Neuron (in vitro differentiated cells): ENCODE results near the gene CTNNA2.

ENCODE experiments used
- H2AFZ ChIP-seq: one replicate; pipeline ENCODE4 v1.6.1; 2013; ENCODE audit warnings: low read depth, mild to moderate bottlenecking, inconsistent platforms, low read length, moderate library complexity
- H3K27me3 ChIP-seq: one replicate; pipeline ENCODE4 v1.6.1; 2013; ENCODE audit warnings: low read length; ENCODE audit not compliant: insufficient read depth
- H3K36me3 ChIP-seq: one replicate; pipeline ENCODE4 v1.6.1; 2013; ENCODE audit warnings: low read length; ENCODE audit not compliant: insufficient read depth
- H3K4me1 ChIP-seq: one replicate; pipeline ENCODE4 v1.6.1; 2013; ENCODE audit warnings: low read length; ENCODE audit not compliant: insufficient read depth
- H3K4me3 ChIP-seq: 2 replicates; pipeline ENCODE4 v1.5.1; 2013; ENCODE audit warnings: mild to moderate bottlenecking, low read length, moderate library complexity
- H3K9me3 ChIP-seq: one replicate; pipeline ENCODE4 v1.6.1; 2013; ENCODE audit warnings: low read length

Gene CTNNA2

DNA sequence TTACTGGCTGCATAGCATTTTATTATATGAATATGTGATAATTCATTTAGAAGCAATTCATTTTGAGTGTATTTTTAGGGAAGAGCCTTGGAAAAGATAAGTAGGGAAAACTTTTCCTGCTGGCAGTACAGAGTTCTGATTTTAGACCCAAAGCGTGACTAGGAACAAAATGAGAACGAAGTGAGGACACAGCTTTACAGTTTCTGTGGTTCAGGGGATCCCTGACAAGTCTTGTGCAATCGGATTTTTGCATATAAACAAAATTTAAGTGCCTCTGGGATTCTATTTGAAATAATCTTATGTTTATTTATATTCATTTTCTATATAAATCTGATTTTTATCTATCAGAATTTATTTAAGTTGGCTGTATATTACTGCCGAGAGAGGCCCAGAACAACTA is 402.6 kb downstream of the CTNNA2 start:
- Histone ChIP-seq H3K4me3 (no peak overlapping the region), H2AFZ (no peak overlapping the region), H3K36me3 (no peaks in the 10 kb centered on the region), H3K27me3 (no peaks in the 10 kb centered on the region), H3K4me1 (no peaks in the 10 kb centered on the region), H3K9me3 (no peaks in the 10 kb centered on the region)

DNA sequence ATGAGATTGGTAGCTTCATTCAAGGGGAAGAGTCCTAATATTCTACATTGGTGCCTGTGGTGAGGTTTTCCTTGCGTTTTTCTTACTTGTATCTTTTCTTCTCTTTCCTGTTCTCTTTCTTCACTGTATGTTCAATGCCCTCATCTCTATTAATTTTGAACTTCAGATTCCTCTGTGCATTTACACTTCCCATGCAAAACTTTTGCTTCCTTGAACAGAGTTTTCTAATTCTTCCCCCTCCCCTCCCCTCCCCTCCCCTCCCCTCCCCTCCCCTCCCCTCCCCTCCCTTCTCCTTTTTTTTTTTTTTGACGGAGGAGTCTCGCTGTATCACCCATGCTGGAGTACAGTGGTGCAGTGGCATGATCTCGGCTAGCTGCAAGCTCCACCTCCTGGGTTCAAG is 403.4 kb downstream of the CTNNA2 start:
- no peaks in the 10 kb centered on the region for H3K9me3 ChIP-seq
- H3K27me3 ChIP-seq = no peaks in the 10 kb centered on the region
- H3K36me3 ChIP-seq = no peaks in the 10 kb centered on the region
- H3K4me1 ChIP-seq = no peaks in the 10 kb centered on the region
- H3K4me3 ChIP-seq = no peak overlapping the region
- no peak overlapping the region for H2AFZ ChIP-seq

DNA sequence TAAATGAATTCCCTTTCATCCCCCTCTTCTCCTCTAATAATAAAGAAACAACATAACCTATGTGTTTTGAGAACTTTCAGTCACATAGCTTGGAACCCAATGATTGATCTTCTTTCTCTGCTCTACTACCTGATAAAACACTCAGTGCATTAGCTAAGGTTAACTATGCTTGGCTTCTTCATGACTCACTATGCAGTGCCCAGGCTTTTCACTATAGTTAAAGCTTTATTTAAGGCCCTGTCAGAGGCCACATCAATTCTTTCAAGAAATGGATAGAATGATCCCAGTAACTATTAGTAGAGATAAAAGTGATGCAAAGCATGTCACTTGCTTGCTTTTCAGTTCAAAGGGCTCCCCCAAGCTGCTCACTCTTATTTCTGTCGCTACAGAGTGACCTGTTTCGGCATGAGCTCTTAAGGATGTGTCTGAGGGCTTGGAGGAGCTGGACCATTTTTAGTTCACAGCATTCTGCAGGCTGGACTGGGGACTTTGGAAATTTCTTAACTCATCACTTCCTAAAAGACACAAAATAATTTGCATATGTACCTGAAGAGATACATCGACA is 407.7 kb downstream of the CTNNA2 start:
- no peaks in the 10 kb centered on the region for H3K9me3 ChIP-seq
- no peak overlapping the region for H2AFZ ChIP-seq
- H3K4me1 ChIP-seq = no peaks in the 10 kb centered on the region
- H3K4me3 ChIP-seq = no peak overlapping the region
- no peaks in the 10 kb centered on the region for H3K36me3 ChIP-seq
- no peaks in the 10 kb centered on the region for H3K27me3 ChIP-seq

DNA sequence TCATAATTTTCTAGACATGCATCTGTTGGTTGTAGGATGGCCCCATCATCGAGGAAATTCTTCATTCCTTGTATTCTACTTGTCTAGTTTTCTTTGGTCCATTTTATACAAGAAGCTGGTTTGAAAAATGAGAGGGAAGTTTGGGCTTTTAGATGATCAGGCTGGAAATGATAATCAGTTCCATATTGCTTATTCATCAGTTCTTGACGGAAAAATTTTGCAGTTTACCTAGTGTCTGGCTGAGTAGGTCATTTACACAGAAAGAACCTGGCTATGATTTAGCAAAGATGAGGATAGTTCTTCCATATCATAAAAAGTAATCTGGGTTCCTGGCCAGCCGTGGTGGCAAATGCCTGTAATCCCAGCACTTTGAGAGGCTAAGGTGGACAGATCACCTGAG is 416.8 kb downstream of the CTNNA2 start:
- Histone ChIP-seq H3K4me3 (no peak overlapping the region), H3K4me1 (no peaks in the 10 kb centered on the region), H3K9me3 (no peaks in the 10 kb centered on the region), H3K27me3 (no peaks in the 10 kb centered on the region), H2AFZ (no peak overlapping the region), H3K36me3 (no peaks in the 10 kb centered on the region)

DNA sequence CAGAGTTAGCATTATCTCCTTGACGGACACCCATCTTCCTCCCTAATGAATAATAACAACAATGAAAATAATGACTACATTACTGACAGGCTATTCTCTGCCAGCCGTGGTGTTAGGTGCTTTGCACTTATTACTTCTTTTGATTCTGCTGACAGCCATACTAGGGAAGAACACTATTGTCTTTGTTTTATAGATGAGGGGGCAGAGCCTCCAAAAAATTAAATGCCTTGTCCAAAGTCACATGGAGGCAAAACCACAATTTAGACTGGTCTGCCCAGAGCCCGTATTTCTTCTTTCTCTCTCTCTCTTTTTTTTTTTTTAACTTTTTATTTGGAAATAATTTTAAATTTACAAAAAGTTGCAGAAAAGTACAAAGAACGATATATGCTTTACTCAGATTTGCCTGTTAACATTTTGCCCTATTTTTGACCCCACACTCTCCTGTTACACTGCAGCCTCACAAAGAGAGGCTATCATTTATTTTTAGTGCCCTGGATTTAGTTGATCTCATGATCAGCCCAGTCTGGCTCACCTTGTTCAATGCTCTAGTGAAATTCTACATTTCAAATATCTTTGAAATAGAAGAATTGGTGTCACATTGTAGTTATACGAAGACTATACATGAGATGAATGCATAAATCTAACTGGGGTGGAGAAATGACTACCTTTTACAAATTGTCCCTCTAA is 422.3 kb downstream of the CTNNA2 start:
- no peaks in the 10 kb centered on the region for H3K4me1 ChIP-seq
- no peaks in the 10 kb centered on the region for H3K36me3 ChIP-seq
- H2AFZ ChIP-seq = no peak overlapping the region
- no peaks in the 10 kb centered on the region for H3K27me3 ChIP-seq
- no peak overlapping the region for H3K4me3 ChIP-seq
- H3K9me3 ChIP-seq = no peaks in the 10 kb centered on the region

DNA sequence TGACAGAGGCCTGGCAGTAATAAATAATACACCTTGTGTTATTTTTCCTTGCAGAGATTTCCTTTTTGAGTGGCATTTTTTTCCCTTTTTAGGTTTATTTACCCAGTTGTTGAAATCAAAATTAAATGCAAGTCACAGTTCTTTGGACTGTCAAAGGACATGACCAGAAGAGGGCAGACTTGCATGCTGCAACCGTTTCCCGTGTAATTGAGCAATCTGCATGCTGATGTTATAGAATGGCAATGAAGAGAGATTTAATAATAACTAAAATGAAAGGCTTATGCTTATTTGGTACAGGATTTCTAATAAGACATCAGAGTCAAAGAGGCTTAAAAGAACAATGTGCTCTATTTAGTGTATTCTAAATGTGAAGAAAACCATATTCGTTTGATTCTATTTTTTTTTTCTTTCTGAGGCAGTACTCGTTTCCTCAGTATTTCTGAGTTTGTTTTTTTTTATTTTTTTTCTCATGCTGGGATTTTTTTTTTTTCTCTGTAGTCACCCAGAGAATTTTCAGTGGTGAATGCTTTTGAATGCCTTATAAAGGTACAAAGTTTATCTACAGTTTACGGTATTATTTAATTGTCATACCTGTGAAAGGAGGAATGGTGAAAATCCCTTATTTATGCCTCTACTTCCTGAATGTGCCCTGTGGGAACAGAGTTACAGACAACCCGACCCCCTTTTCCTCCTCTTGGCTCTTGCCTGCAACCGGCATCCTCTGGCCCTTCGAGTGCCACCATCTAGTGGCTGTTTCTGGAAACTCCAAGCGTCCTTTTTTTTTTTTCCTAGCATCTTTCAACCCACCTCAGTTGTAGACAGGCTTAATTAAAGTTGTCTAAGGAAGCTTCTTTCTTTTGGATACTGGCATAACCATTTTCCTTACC is 423.2 kb downstream of the CTNNA2 start:
- Histone ChIP-seq H3K4me1 (no peaks in the 10 kb centered on the region), H3K9me3 (no peaks in the 10 kb centered on the region), H2AFZ (no peak overlapping the region), H3K4me3 (no peak overlapping the region), H3K36me3 (no peaks in the 10 kb centered on the region), H3K27me3 (no peaks in the 10 kb centered on the region)

DNA sequence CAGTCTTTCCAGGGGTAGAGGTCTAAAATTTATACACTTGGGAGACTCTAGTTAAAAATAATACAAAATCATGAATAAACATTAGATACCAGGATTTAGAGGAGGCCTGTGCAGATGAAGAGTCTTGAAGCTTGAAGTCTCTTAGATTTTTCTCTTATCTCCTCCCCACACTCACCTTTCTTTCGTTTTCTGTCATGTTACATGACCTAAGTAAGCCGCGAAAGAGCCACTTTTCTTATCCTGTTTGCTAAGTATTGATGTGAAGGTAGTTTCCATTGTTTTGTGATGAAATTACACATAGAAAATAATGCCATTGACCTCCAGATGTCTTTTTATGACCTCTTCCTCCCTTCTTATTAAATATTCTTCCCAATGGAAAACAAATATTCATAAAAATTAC is 423.9 kb downstream of the CTNNA2 start:
- H3K9me3 ChIP-seq = no peaks in the 10 kb centered on the region
- H3K4me3 ChIP-seq = no peak overlapping the region
- no peaks in the 10 kb centered on the region for H3K4me1 ChIP-seq
- H3K36me3 ChIP-seq = no peaks in the 10 kb centered on the region
- H3K27me3 ChIP-seq = no peaks in the 10 kb centered on the region
- no peak overlapping the region for H2AFZ ChIP-seq

DNA sequence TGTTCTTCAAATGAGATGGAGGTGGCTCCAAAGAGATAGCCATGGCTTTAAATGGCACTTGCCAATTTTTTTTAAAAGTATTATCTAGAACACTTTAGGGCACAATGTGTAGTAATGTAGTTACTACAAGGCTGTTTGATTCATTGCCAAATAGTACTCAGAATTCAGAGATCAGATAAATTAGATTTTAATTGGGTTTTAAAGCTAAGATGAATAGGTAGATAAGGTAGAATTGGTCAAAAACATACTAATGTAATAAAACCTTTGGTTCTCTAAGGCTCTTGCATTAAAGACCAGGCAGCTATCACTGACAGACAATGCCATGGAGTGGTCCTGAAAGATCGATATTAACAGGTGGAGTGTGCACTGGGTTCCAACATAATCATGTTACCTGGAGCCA is 425.8 kb downstream of the CTNNA2 start:
- Histone ChIP-seq H2AFZ (no peak overlapping the region), H3K27me3 (no peaks in the 10 kb centered on the region), H3K4me1 (no peaks in the 10 kb centered on the region), H3K4me3 (no peak overlapping the region), H3K9me3 (no peaks in the 10 kb centered on the region), H3K36me3 (no peaks in the 10 kb centered on the region)

DNA sequence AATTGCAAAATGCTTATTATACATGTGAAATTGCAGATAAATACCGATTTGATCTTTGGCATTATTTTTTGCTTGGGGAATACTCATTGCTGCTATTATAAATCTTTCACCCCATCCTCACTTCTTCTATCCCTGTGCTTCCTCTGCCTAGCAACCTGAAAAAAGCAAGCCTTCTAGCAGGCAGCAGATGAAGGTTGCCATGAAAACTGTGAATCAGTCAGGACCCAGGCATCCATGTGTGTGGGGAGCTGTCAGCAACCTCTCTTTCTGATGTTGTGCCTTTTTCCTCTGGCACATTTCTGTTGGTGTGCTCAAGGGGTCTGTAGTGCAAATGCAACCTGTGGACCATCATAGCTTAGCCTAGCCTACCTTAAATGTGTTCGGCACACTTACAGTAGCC is 427.5 kb downstream of the CTNNA2 start:
- H3K4me1 ChIP-seq = no peaks in the 10 kb centered on the region
- no peaks in the 10 kb centered on the region for H3K9me3 ChIP-seq
- no peak overlapping the region for H3K4me3 ChIP-seq
- no peaks in the 10 kb centered on the region for H3K27me3 ChIP-seq
- H2AFZ ChIP-seq = no peak overlapping the region
- H3K36me3 ChIP-seq = no peaks in the 10 kb centered on the region

DNA sequence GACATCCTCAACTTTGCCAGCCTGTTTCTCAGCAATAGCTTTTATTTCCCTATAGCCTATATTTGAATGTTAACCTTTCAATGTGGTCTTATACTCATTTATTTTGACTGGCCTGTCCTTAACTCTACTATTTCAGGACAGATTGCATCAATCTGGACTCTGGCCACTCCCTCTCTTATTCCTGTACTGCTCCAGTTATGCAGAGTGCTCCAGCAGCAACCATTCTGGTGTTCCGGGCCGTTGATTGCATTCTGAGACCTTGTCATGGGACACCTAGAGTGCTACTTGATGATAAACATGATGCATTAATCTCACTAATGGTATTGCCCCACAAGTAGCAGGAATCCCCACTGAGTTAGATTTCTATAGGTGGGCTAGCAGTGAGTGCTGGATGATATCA is 428.3 kb downstream of the CTNNA2 start:
- Histone ChIP-seq H3K36me3 (no peaks in the 10 kb centered on the region), H3K27me3 (no peaks in the 10 kb centered on the region), H3K4me1 (no peaks in the 10 kb centered on the region), H3K9me3 (no peaks in the 10 kb centered on the region), H2AFZ (no peak overlapping the region), H3K4me3 (no peak overlapping the region)

DNA sequence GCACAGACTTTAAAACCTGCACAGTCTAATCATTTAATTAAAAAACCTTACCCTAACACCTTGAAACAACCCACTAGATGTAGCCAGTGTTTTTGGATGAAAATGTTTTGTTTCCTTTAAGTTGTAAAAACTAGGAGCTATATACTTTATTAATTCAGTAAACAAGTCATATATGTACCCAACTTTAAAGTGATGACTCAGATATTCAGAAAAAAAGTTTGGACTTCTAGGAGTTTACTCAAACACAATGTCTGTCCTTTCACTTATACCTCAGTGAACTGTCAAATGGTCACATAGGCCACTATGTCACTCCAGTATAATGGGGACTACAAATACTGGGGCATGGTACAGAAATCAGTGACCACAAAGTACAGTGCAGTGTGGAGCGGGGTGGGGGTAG is 431.4 kb downstream of the CTNNA2 start:
- no peaks in the 10 kb centered on the region for H3K36me3 ChIP-seq
- no peaks in the 10 kb centered on the region for H3K9me3 ChIP-seq
- no peak overlapping the region for H3K4me3 ChIP-seq
- H3K27me3 ChIP-seq = no peaks in the 10 kb centered on the region
- no peaks in the 10 kb centered on the region for H3K4me1 ChIP-seq
- no peak overlapping the region for H2AFZ ChIP-seq

DNA sequence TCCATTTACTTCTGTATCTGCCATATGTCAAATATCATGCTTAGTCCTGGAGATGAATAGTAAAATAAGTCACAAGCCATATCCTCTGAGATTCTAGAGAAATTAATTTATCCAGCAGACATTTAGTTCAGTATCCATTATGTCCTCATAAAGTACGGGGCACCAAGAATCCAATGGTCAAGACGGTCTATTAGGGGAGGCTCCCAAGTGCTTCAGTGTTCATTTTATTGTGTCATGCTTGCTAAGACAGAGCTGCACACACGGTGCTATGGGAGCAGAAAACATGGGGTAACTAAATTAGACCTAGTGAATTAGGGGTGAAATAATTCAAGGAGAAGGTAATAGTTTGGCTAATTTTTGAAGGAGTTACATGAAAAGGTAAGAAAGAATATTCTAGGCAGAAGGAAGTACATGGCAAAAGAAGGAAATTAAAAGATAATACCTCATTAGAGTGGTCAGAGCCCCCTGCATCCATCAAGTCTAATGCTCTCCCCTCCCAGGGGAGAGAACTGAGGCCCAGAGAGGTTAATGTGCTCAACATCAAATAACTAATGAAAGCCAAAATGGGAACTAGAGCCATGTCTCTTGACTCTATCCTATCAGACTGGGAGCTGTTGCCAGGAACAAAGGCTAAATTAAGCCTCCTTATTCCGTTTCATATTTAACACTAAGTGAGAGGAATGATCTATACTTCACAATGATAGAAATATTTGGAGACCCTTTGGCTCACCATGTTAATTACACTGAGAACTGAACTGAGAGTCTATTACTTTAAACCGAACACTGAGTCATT is 433.0 kb downstream of the CTNNA2 start:
- Histone ChIP-seq H3K36me3 (no peaks in the 10 kb centered on the region), H3K4me3 (no peak overlapping the region), H3K4me1 (no peaks in the 10 kb centered on the region), H2AFZ (no peak overlapping the region), H3K27me3 (no peaks in the 10 kb centered on the region), H3K9me3 (no peaks in the 10 kb centered on the region)

DNA sequence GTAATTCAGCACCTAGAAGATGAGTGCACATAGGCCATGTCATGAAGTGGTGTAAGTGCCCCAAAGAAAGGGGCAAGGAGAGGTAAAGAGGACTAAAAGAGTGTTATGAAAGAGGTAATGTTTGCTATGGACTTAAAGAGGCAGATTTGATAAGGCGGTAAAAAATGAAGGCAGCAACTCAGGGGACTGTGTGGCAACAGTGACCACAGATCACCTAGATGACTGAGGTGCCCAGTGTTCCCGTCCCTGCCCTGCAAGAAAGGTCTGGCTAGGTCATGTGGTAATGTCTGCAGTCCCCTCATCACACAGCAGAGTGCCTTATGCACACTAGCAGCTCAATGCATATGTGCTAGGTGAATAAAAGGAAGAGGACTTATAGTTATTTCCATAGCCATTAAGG is 434.9 kb downstream of the CTNNA2 start:
- Histone ChIP-seq H3K4me3 (no peak overlapping the region), H3K9me3 (no peaks in the 10 kb centered on the region), H2AFZ (no peak overlapping the region), H3K4me1 (no peaks in the 10 kb centered on the region), H3K27me3 (no peaks in the 10 kb centered on the region), H3K36me3 (no peaks in the 10 kb centered on the region)
